H1 (cell line): ENCODE measurements around the gene MAP1B. TPM values are rescaled to one million over a fixed set of nuclear protein-coding genes. Genes with fewer than 3 reads are reported as not detected.

Experiments
- CTCF ChIA-PET: fragments of 300-600 bp; sonication (Branson Sonifier 250); formaldehyde crosslinking; loops from one replicate; lab custom pipeline; 2021; ENCODE audit not compliant: partially characterized antibody; lab: Charles Lee
- POLR2A ChIA-PET: fragments of 300-600 bp; sonication (Branson Sonifier 250); formaldehyde crosslinking; loops from one replicate; lab custom pipeline; 2021; ENCODE audit warnings: inconsistent platforms; ENCODE audit not compliant: partially characterized antibody; lab: Charles Lee
- DNase-seq, 2 experiments: peaks; one replicate each; pipeline versions ENCODE4 v3.0.0 to v3.0.0-alpha.2; 2010 to 2022; ENCODE audit warnings: low spot score in 2 of 2, low read depth in 1 of 2, mixed read lengths in 1 of 2
- FAIRE-seq: peaks from 2 replicates; lab custom pipeline; 2011; peaks lifted over from hg19 to GRCh38; lab: Jason Lieb, UNC
- H2AFZ ChIP-seq: 2 replicates; pipeline ENCODE4 v1.8.1; 2012; ENCODE audit warnings: low read length, inconsistent platforms
- H2AK5ac ChIP-seq: 2 replicates; pipeline ENCODE4 v1.6.1; 2013; ENCODE audit warnings: low read depth, low read length
- H2BK120ac ChIP-seq: replicated peaks from 2 replicates; pipeline ENCODE3; 2013; ENCODE audit warnings: low read depth, low read length, inconsistent platforms
- H2BK12ac ChIP-seq: 2 replicates; pipeline ENCODE4 v1.6.1; 2013; ENCODE audit warnings: low read depth, low read length
- H2BK15ac ChIP-seq: 2 replicates; pipeline ENCODE4 v1.6.1; 2013; ENCODE audit warnings: low read length
- H2BK20ac ChIP-seq: 2 replicates; pipeline ENCODE4 v1.6.1; 2013; ENCODE audit warnings: low read length
- H2BK5ac ChIP-seq: 2 replicates; pipeline ENCODE4 v1.6.1; 2013; ENCODE audit warnings: low read depth, low read length
- H3K14ac ChIP-seq: 2 replicates; pipeline ENCODE4 v1.6.1; 2013; ENCODE audit warnings: inconsistent platforms; ENCODE audit not compliant: insufficient read length
- H3K18ac ChIP-seq: 2 replicates; pipeline ENCODE4 v1.6.1; 2013; ENCODE audit warnings: low read length; ENCODE audit errors: extremely low read depth
- H3K23ac ChIP-seq: 2 replicates; pipeline ENCODE4 v1.6.1; 2013; ENCODE audit warnings: inconsistent platforms; ENCODE audit not compliant: insufficient read length
- H3K23me2 ChIP-seq: 2 replicates; pipeline ENCODE4 v1.6.1; 2013; ENCODE audit warnings: low read depth, low read length
- H3K27ac ChIP-seq: 2 replicates; pipeline ENCODE4 v1.6.1; 2011; ENCODE audit warnings: low read depth, low read length, inconsistent platforms
- H3K27me3 ChIP-seq, 4 experiments: replicated peaks in 1 of 4; 1 replicate in 1 of 4; 2 replicates in 3 of 4; pipeline versions ENCODE4 v1.6.1 to v1.8.1; 2011 to 2013; ENCODE audit warnings: low read length in 3 of 4, mild to moderate bottlenecking in 3 of 4, inconsistent platforms in 2 of 4, mixed read lengths in 2 of 4, moderate library complexity in 1 of 4; ENCODE audit not compliant: control insufficient read depth in 3 of 4, insufficient read depth in 3 of 4; ENCODE audit errors: extremely low read depth in 1 of 4
- H3K36me3 ChIP-seq, 4 experiments: 2 replicates each; pipeline versions ENCODE4 v1.6.1 to v1.8.1; 2011 to 2013; ENCODE audit warnings: mild to moderate bottlenecking in 4 of 4, low read length in 3 of 4, moderate library complexity in 2 of 4, control low read depth in 1 of 4, inconsistent platforms in 1 of 4; ENCODE audit not compliant: insufficient read depth in 4 of 4, control insufficient read depth in 2 of 4
- H3K4ac ChIP-seq: replicated peaks from 2 replicates; pipeline ENCODE3; 2013; ENCODE audit warnings: low read length, low read depth, mixed read lengths, inconsistent platforms; ENCODE audit not compliant: insufficient read length
- H3K4me1 ChIP-seq, 4 experiments: replicated peaks in 1 of 4; 1 replicate in 1 of 4; 2 replicates in 3 of 4; pipeline versions ENCODE4 v1.6.1 to v1.8.1; 2011 to 2013; ENCODE audit warnings: low read length in 3 of 4, inconsistent platforms in 2 of 4, mixed read lengths in 1 of 4; ENCODE audit not compliant: insufficient read depth in 4 of 4, control insufficient read depth in 3 of 4
- H3K4me2 ChIP-seq, 2 experiments: 2 replicates each; pipeline versions ENCODE4 v1.6.1 to v1.8.1; 2011 to 2013; ENCODE audit warnings: low read depth in 2 of 2, low read length in 2 of 2, control low read depth in 1 of 2, inconsistent platforms in 1 of 2, mild to moderate bottlenecking in 1 of 2; ENCODE audit not compliant: insufficient read depth in 1 of 2
- H3K4me3 ChIP-seq, 4 experiments: fragments of 200-600, 300-600 bp in 1 of 4; sonication (generic), shearing (Covaris generic), sonication (Bioruptor Twin) in 1 of 4; 2 replicates each; pipeline versions ENCODE4 v1.5.1 to v1.8.1; 2011 to 2016; ENCODE audit warnings: low read length in 4 of 4, low read depth in 3 of 4, control low read depth in 2 of 4, inconsistent platforms in 2 of 4, mild to moderate bottlenecking in 2 of 4, mixed read lengths in 1 of 4, moderate library complexity in 1 of 4; ENCODE audit not compliant: insufficient read depth in 2 of 4; ENCODE audit errors: extremely low read depth in 1 of 4
- H3K56ac ChIP-seq: replicated peaks from 2 replicates; pipeline ENCODE3; 2013; ENCODE audit warnings: low read depth, mild to moderate bottlenecking, mixed read lengths, low read length, inconsistent platforms; ENCODE audit not compliant: insufficient read length
- H3K79me1 ChIP-seq: 2 replicates; pipeline ENCODE4 v1.6.1; 2013; ENCODE audit warnings: low read depth, low read length, control low read depth
- H3K79me2 ChIP-seq, 2 experiments: 2 replicates each; pipeline versions ENCODE4 v1.6.1 to v1.8.1; 2012 to 2013; ENCODE audit warnings: low read length in 2 of 2, mild to moderate bottlenecking in 2 of 2, inconsistent platforms in 1 of 2; ENCODE audit not compliant: insufficient read depth in 2 of 2, control insufficient read depth in 1 of 2
- H3K9ac ChIP-seq, 4 experiments: replicated peaks in 1 of 4; 1 replicate in 1 of 4; 2 replicates in 3 of 4; pipeline versions ENCODE4 v1.6.1 to v1.8.1; 2011 to 2013; ENCODE audit warnings: low read depth in 3 of 4, low read length in 3 of 4, control low read depth in 2 of 4, mild to moderate bottlenecking in 2 of 4, moderate library complexity in 2 of 4, inconsistent platforms in 1 of 4; ENCODE audit errors: extremely low read depth in 1 of 4
- H3K9me3 ChIP-seq, 2 experiments: 2 replicates each; pipeline versions ENCODE4 v1.6.1 to v1.8.1; 2012 to 2013; ENCODE audit warnings: mild to moderate bottlenecking in 2 of 2, moderate library complexity in 2 of 2, control low read depth in 1 of 2, inconsistent platforms in 1 of 2, low read depth in 1 of 2, low read length in 1 of 2, mixed read lengths in 1 of 2; ENCODE audit not compliant: insufficient read depth in 2 of 2
- H4K20me1 ChIP-seq, 2 experiments: replicated peaks in 1 of 2; 2 replicates each; pipeline versions ENCODE3 to v1.8.1; 2011 to 2013; ENCODE audit warnings: inconsistent platforms in 2 of 2, low read length in 2 of 2, mild to moderate bottlenecking in 1 of 2; ENCODE audit not compliant: insufficient read depth in 2 of 2, control insufficient read depth in 1 of 2
- H4K5ac ChIP-seq: 2 replicates; pipeline ENCODE4 v1.6.1; 2013; ENCODE audit warnings: low read length, low read depth, mixed read lengths, inconsistent platforms; ENCODE audit not compliant: insufficient read length
- H4K8ac ChIP-seq: 2 replicates; pipeline ENCODE4 v1.8.0; 2013; ENCODE audit warnings: mild to moderate bottlenecking, moderate library complexity, low read length, inconsistent platforms; ENCODE audit not compliant: insufficient read depth; ENCODE audit errors: extremely low read depth
- H4K91ac ChIP-seq: replicated peaks from 2 replicates; pipeline ENCODE3; 2013; ENCODE audit warnings: low read length, mixed read lengths, inconsistent platforms; ENCODE audit not compliant: insufficient read length
- ASH2L ChIP-seq: fragments of 200-600, 300-600 bp; sonication (generic); IDR thresholded peaks from one replicate; pipeline ENCODE4 v1.7.1; 2017; ENCODE audit warnings: low read length
- BCL11A ChIP-seq, 2 experiments: IDR thresholded peaks; one replicate each; pipeline ENCODE4 v1.6.1; 2011; ENCODE audit warnings: low read depth in 2 of 2, low read length in 2 of 2, mild to moderate bottlenecking in 2 of 2
- CHD2 ChIP-seq: IDR thresholded peaks from 2 replicates; pipeline ENCODE4 v1.6.1; 2012; ENCODE audit warnings: low read length, improper control_type of control experiment
- KDM5A ChIP-seq: fragments of 200-600 bp; IDR thresholded peaks from 2 replicates; pipeline ENCODE4 v1.7.1; 2012; ENCODE audit warnings: mild to moderate bottlenecking, low read length, inconsistent platforms, mixed read lengths
- MAX ChIP-seq: IDR thresholded peaks from 2 replicates; pipeline ENCODE4 v1.6.1; 2012; ENCODE audit warnings: inconsistent platforms
- POLR2AphosphoS5 ChIP-seq: IDR thresholded peaks from 2 replicates; pipeline ENCODE4 v1.6.1; 2011; ENCODE audit warnings: low read depth, low read length
- TAF7 ChIP-seq: optimal IDR thresholded peaks from 2 replicates; pipeline ENCODE3; 2011; ENCODE audit warnings: low read depth, mild to moderate bottlenecking, inconsistent platforms, low read length, moderate library complexity, borderline replicate concordance
- WGBS, 2 experiments: shearing (Covaris generic) in 1 of 2; methylation state at CpG; one replicate each; pipeline versions ENCODE4 v1.1.6 to v1.1.7; 2013 to 2015; ENCODE audit warnings: low lambda C conversion rate in 2 of 2, mixed read lengths in 2 of 2, inconsistent platforms in 1 of 2, low coverage in 1 of 2, missing lambda C conversion rate in 1 of 2; ENCODE audit not compliant: insufficient replicate concordance in 2 of 2, insufficient coverage in 1 of 2, insufficient read length in 1 of 2; ENCODE audit errors: extremely low coverage in 1 of 2, missing lambda C conversion rate in 1 of 2; 5-methylcytosine and 5-hydroxymethylcytosine counted together
- polyA plus RNA-seq, 7 experiments: library from polyadenylated mRNA; depleted of rRNA in 3 of 7; stranded (reverse) in 5 of 7; unstranded in 2 of 7; fragments of >200 nt in 5 of 7; fragments of 200-250 nt in 2 of 7; gene quantifications; 1 replicate in 5 of 7; 2 replicates in 1 of 7; 4 replicates in 1 of 7; pipeline versions ENCODE4 v1.2.1 to v1.2.3, GENCODE V29; 2011 to 2013; ENCODE audit warnings: missing spikeins in 2 of 7, mixed read lengths in 2 of 7
- total RNA-seq: library from RNA; stranded (reverse); fragmentation: NEBNext Ultra II Directional; extraction: Animal tissue kit (Norgen Biotek cat#: 25700); gene quantifications from 2 replicates; pipeline ENCODE4 v1.2.1, GENCODE V29; 2021

The MAP1B gene
- total and polyA plus RNA-seq, 2 of the 8 experiments (the other 6 are each of a cell fraction or from before 2014, with no cell fraction given), result 24.5 to 120 TPM

- no peak overlapping the region for H2BK20ac ChIP-seq
- H3K56ac ChIP-seq, result no peak overlapping the region
- H3K27me3 ChIP-seq, result no peaks in the 10 kb centered on the region
- peaks cover 3 to 14% (median 8%) of the 10 kb centered on the region in 4 experiments; a peak in 5 of 8 replicates for H3K36me3 ChIP-seq
- H3K9ac ChIP-seq, result no peak overlapping the region
- H3K4me2 ChIP-seq, result peak overlapping the region; percentile 12 to 33; a peak in 3 of 4 replicates
- no peaks in the 10 kb centered on the region for H3K79me2 ChIP-seq
- H3K23me2 ChIP-seq, result no peaks in the 10 kb centered on the region
- H3K9me3 ChIP-seq, result no peaks in the 10 kb centered on the region
- H2BK12ac ChIP-seq, result no peak overlapping the region
- no peak overlapping the region for H2BK120ac ChIP-seq
- no peak overlapping the region for H2BK15ac ChIP-seq
- H3K4ac ChIP-seq, result no peak overlapping the region
- H2BK5ac ChIP-seq, result no peak overlapping the region
- TF ChIP-seq TAF7, result no peak
- TF ChIP-seq CHD2, result no peak
- no peak for TF ChIP-seq KDM5A
- TF ChIP-seq MAX, result no peak
- TF ChIP-seq ASH2L, result no peak
- no peak for TF ChIP-seq BCL11A (IDR thresholded peaks at IDR 0.05; ENCODE audit: low read depth in 2 of 2, low read length in 2 of 2)
- no peak for TF ChIP-seq POLR2AphosphoS5
- FAIRE-seq (no peak), DNase-seq (no peak)
- H3K4me3 ChIP-seq, result no peak overlapping the region; a peak in 1 of 8 replicates
- CTCF ChIA-PET, result interaction anchor here (1.1 to 4.1 kb wide), 3 partner anchors 10 to 46 kb away, joined by 3 to 19 read pairs (median 4); no protein-coding TSS in a partner anchor
- no peak overlapping the region for H3K14ac ChIP-seq
- no peaks in the 10 kb centered on the region for H3K79me1 ChIP-seq
- no peak overlapping the region for H4K8ac ChIP-seq
- H3K27ac ChIP-seq, result no peak overlapping the region
- no peak overlapping the region for H4K5ac ChIP-seq
- H3K23ac ChIP-seq, result no peak overlapping the region
- H3K4me1 ChIP-seq, result peaks cover 0 to 19% (median 11%) of the 10 kb centered on the region in 4 experiments; a peak in 4 of 7 replicates
- no peak overlapping the region; the same call in 1 of the 2 replicates for H3K18ac ChIP-seq
- POLR2A ChIA-PET, result no interaction called here
- H4K20me1 ChIP-seq, result no peaks in the 10 kb centered on the region
- 78% methylated on average over 1 of the region's 1 CpG; no CpG with 5 or more reads in 1 of the 2 experiments for WGBS, 2 experiments
- H2AK5ac ChIP-seq, result no peak overlapping the region
- no peak overlapping the region for H4K91ac ChIP-seq
- H2AFZ ChIP-seq, result no peak overlapping the region
Measured at GRCh38 chr5:72234868-72235267, 127.6 kb downstream of the MAP1B start.
